Panc1 (cell line): ENCODE results near the gene NCAM1. TPM values are rescaled to one million over a fixed set of nuclear protein-coding genes. Genes with fewer than 3 reads are reported as not detected.

ENCODE experiments used
- ATAC-seq: fragments of 200-7000 bp; cut with Tn5 transposase; 2 replicates; pipeline ENCODE4 v1.9.1; 2020; ENCODE audit warnings: mild to moderate bottlenecking, moderate library complexity
- BruUV-seq: library from RNA; stranded (reverse); fragments of 400-500 nt; replicated peaks from 2 replicates; lab custom pipeline; 2021; lab: Mats Ljungman, UMichigan
- CTCF ChIA-PET: fragments of 300-600 bp; sonication (Branson Sonifier 250); formaldehyde crosslinking; loops from one replicate; lab custom pipeline; 2022; ENCODE audit warnings: antibody characterized with exemption; lab: Charles Lee
- POLR2A ChIA-PET: fragments of 300-600 bp; sonication (Branson Sonifier 250); formaldehyde crosslinking; loops from one replicate; lab custom pipeline; 2022; ENCODE audit warnings: antibody characterized with exemption; lab: Charles Lee
- DNase-seq: peaks from one replicate; pipeline ENCODE4 v3.0.0-alpha.2; 2010; ENCODE audit warnings: low read depth, low spot score
- H3K27ac ChIP-seq: 2 replicates; pipeline ENCODE4 v1.5.1; 2011; ENCODE audit warnings: mild to moderate bottlenecking, low read length, inconsistent platforms
- H3K27me3 ChIP-seq: fragments of 200-500 bp; sonication (Bioruptor generic); 2 replicates; pipeline ENCODE4 v1.6.0; 2014; ENCODE audit warnings: low read length, inconsistent platforms; ENCODE audit not compliant: control insufficient read depth, insufficient read depth
- H3K36me3 ChIP-seq: fragments of 200-500 bp; sonication (Bioruptor generic); 2 replicates; pipeline ENCODE4 v1.5.1; 2014; ENCODE audit warnings: inconsistent platforms, mild to moderate bottlenecking, low read length, moderate library complexity; ENCODE audit not compliant: control insufficient read depth, insufficient read depth
- H3K4me1 ChIP-seq: 2 replicates; pipeline ENCODE4 v1.5.1; 2011; ENCODE audit warnings: inconsistent platforms, mild to moderate bottlenecking, low read length, moderate library complexity; ENCODE audit not compliant: control insufficient read depth, insufficient read depth
- H3K4me3 ChIP-seq, 2 experiments: 2 replicates each; pipeline ENCODE4 v1.5.1; 2011 to 2012; ENCODE audit warnings: low read depth in 2 of 2, low read length in 2 of 2, mild to moderate bottlenecking in 2 of 2, inconsistent platforms in 1 of 2, moderate library complexity in 1 of 2
- H3K9me3 ChIP-seq: fragments of 200-500 bp; sonication (Bioruptor generic); 2 replicates; pipeline ENCODE4 v1.5.1; 2014; ENCODE audit warnings: low read depth, mild to moderate bottlenecking, inconsistent platforms, low read length, moderate library complexity; ENCODE audit not compliant: control insufficient read depth, insufficient read depth
- POLR2AphosphoS5 ChIP-seq: IDR thresholded peaks from 2 replicates; pipeline ENCODE4 v1.6.1; 2012; ENCODE audit warnings: mild to moderate bottlenecking, low read depth, low read length, moderate library complexity
- REST ChIP-seq, 2 experiments: IDR thresholded peaks; 2 replicates each; pipeline ENCODE4 v1.6.1; 2011 to 2012; ENCODE audit warnings: low read depth in 2 of 2, control low read depth in 1 of 2, low read length in 1 of 2, mild to moderate bottlenecking in 1 of 2, moderate library complexity in 1 of 2; ENCODE audit not compliant: insufficient read depth in 1 of 2
- SIN3A ChIP-seq: IDR thresholded peaks from 2 replicates; pipeline ENCODE4 v1.6.1; 2012; ENCODE audit warnings: low read depth, mild to moderate bottlenecking, low read length, moderate library complexity, borderline replicate concordance; ENCODE audit not compliant: insufficient read depth
- TCF7L2 ChIP-seq: IDR thresholded peaks from 2 replicates; pipeline ENCODE4 v1.6.1; 2011; ENCODE audit warnings: mild to moderate bottlenecking, low read depth, low read length, inconsistent platforms
- in situ Hi-C: cut with HindIII; loops from 2 replicates; pipeline ENCODE4 v1.10.0; 2016; ENCODE audit warnings: low sequenced_read_pairs, low pct_unique_long_range_greater_than_20kb
- intact Hi-C: fragments of 100-400 bp; cut with micrococcal nuclease; formaldehyde crosslinking; loops from one replicate; pipeline ENCODE4 v1.10.0; 2022; ENCODE audit not compliant: unreplicated experiment
- total RNA-seq: library from RNA; stranded (reverse); gene quantifications from one replicate; pipeline ENCODE4 v1.2.1, GENCODE V29; 2021; ENCODE audit not compliant: unreplicated experiment
- TF ChIP-seq, protein P1 (sequence below): fragments of 450-650 bp; IDR thresholded peaks from 2 replicates; pipeline ENCODE4 v1.5.1; 2017; ENCODE audit warnings: mild to moderate bottlenecking

Gene NCAM1
- total RNA-seq, 1 experiment from 2014 or later: 0.18 TPM

DNA sequence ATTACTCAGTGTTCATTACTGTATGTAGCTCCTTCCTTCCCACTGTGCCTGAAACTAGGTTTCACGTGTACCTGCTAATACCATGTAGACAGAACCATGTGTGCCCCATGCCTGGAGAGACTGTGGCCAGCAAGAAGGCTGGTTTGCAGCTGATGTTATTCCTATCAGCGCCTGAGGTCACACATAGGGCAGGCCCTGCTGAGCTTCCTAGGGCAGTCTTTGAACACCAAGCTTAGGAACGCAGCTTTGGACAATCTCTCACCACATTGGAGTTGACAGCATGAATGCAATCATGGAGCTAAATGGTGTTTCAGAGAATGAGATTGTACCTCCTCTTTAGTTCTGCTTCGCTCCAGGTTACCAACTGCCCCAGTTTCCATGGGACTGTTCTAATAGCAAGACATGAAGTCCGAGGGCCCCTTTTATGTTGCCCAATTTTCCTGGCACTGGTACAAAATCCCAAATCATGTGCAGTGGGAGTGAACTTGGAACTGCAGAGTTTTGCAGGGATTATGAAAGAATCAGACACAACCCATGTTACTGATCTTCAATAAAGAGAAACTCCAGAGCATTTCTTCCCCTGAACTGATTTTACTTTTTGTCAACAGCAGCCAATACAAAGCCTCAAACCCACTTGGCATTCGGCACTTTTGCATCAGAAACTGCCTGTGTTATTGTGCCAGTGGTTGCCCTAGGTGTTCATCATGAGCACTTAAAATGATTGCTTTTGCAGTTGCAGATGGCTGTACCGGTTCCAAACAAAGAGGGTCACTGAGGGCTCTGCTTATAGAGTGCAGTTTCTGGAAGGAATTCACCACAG is 199.0 kb downstream of the NCAM1 start:
- H3K9me3 ChIP-seq: no peaks in the 10 kb centered on the region
- H3K27me3 ChIP-seq: no peaks in the 10 kb centered on the region; the same call in 1 of the 2 replicates
- no peaks in the 10 kb centered on the region for H3K4me1 ChIP-seq
- in situ Hi-C loops: no loop called here
- DNase-seq (no peak), ATAC-seq (no peak)
- H3K4me3 ChIP-seq: no peak overlapping the region
- ChIA-PET CTCF (no interaction called here), POLR2A (no interaction called here)
- intact Hi-C loops: no loop called here
- no peaks in the 10 kb centered on the region for H3K36me3 ChIP-seq
- TF ChIP-seq REST (IDR thresholded peaks at IDR 0.05; ENCODE audit: insufficient read depth in 1 of 2, low read depth in 2 of 2, low read length in 1 of 2): no peak
- no peak for TF ChIP-seq POLR2AphosphoS5
- TF ChIP-seq, protein P1, sequence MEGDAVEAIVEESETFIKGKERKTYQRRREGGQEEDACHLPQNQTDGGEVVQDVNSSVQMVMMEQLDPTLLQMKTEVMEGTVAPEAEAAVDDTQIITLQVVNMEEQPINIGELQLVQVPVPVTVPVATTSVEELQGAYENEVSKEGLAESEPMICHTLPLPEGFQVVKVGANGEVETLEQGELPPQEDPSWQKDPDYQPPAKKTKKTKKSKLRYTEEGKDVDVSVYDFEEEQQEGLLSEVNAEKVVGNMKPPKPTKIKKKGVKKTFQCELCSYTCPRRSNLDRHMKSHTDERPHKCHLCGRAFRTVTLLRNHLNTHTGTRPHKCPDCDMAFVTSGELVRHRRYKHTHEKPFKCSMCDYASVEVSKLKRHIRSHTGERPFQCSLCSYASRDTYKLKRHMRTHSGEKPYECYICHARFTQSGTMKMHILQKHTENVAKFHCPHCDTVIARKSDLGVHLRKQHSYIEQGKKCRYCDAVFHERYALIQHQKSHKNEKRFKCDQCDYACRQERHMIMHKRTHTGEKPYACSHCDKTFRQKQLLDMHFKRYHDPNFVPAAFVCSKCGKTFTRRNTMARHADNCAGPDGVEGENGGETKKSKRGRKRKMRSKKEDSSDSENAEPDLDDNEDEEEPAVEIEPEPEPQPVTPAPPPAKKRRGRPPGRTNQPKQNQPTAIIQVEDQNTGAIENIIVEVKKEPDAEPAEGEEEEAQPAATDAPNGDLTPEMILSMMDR: no peak
- TF ChIP-seq SIN3A: no peak
- no peak for TF ChIP-seq TCF7L2
- BruUV-seq: no TSS peak
- H3K27ac ChIP-seq: no peak overlapping the region

DNA sequence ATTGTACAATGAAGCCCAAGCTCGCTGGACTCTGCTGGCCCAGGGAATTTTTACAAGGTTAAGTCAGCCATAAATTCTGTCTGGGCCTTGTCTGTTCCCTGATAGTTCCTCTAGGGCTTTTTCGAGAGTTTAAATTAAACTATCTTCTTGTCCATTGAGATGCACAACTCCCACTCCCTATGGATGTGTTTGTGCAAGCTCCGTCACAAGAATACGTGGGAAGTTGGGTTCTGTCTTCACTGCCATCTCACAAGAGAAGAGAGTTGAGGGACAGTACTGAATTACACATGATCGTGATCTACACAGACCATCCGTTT is 199.5 kb downstream of the NCAM1 start:
- Histone ChIP-seq H3K27me3 (no peaks in the 10 kb centered on the region; the same call in 1 of the 2 replicates), H3K27ac (no peak overlapping the region), H3K4me1 (no peaks in the 10 kb centered on the region), H3K4me3 (no peak overlapping the region), H3K9me3 (no peaks in the 10 kb centered on the region), H3K36me3 (no peaks in the 10 kb centered on the region)
- no peak for ATAC-seq
- intact Hi-C loops (no loop called here), in situ Hi-C loops (no loop called here)
- no peak for TF ChIP-seq REST (IDR thresholded peaks at IDR 0.05; ENCODE audit: insufficient read depth in 1 of 2, low read depth in 2 of 2, low read length in 1 of 2)
- no peak for TF ChIP-seq SIN3A
- TF ChIP-seq TCF7L2: no peak
- TF ChIP-seq, protein P1: no peak
- TF ChIP-seq POLR2AphosphoS5: no peak
- no peak for DNase-seq
- ChIA-PET CTCF (no interaction called here), POLR2A (no interaction called here)
- BruUV-seq: no TSS peak
